Stimulated activated CD4-positive, alpha-beta T cell treated with anti-CD3 and anti-CD28 coated beads, Interleukin-12 subunit alpha, Interleukin-12 subunit beta, amount 100 ng/mL, for 4 hours (primary cell): ENCODE data around the gene GOLGA6A.

ENCODE experiments used
- DNase-seq: peaks from one replicate; pipeline ENCODE4 v3.0.0-alpha.2; 2020

Gene GOLGA6A

GRCh38 chr15:74035121-74036017 is 47.0 kb downstream of the GOLGA6A start:
- DNase-seq = no peak

GRCh38 chr15:74034206-74034755 is 48.1 kb downstream of the GOLGA6A start:
- no peak for DNase-seq

DNA sequence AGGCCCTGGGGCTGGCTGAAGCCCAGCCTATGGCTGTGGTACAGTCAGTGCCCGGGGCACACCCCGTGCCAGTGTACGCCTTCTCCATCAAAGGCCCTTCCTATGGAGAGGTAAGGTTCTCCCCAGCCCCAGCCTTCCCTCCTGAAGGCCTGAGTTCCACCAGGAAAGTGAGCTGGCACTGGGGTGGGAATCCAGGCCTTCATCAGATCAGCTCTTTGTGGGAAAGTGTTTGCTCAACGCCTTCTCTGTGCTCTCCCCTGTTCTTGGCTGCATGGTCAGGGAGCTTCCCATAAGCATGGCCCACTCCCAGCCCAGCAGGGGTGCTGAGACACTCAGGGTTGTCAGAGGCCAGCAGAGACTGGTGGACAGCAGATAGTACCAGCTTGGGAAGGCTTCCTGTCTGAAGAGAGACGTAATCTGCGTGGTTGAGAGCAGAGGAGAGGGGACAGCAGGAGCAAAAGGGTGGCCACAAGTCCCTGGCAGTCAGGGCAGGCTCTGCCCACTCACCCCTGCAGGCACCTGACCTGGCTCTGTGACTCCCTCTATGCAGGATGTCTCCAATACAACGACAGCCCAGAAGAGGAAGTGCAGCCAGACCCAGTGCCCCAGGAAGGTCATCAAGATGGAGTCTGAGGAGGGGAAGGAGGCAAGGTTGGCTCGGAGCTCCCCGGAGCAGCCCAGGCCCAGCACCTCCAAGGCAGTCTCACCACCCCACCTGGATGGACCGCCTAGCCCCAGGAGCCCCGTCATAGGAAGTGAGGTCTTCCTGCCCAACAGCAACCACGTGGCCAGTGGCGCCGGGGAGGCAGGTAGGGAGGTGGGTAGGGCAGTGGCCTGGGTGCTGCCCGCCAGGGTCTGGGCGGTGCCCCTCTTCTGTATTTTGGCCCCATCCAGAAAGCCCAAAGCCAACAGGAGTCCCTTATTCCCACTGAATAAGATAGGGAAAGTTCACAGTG is 49.5 kb downstream of the GOLGA6A start:
- DNase-seq = no peak

DNA sequence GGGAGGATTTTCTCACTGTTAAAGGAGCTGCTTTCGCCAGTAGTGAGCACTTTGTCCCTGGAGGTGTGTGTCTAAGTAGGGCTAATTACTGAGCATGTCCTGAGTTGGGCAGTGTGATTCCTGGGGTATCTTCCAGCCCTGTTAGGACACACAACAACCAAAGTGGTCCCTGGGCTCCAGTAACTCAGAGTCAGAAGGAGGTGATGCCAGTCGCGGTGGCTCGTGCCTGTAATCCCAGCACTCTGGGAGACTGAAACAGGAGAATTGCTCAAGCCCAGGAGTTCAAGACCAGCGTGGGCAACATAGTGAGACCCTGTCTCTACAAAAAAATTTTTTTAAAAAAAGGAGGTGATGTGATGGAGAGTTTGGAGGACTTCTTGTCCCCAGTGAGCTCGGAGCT is 50.3 kb downstream of the GOLGA6A start:
- DNase-seq = no peak

DNA sequence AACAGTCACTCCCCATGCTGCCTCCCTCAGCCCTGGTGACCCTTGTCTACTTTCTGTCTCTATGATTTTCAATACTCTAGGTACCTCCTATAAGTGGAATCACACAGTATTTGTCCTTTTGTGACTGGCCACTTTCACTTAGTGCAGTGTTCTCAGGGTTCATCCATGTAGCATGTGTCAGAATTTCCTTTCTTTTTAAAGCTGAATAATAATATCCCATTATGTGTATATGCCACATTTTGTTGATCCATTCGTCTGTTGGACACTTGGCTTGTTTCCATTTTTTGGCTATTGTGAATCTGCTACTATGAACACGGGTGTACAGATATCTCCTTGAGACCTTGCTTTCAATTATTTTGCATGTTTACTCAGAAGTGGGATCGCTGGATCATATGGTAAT is 53.7 kb downstream of the GOLGA6A start:
- DNase-seq = no peak

DNA sequence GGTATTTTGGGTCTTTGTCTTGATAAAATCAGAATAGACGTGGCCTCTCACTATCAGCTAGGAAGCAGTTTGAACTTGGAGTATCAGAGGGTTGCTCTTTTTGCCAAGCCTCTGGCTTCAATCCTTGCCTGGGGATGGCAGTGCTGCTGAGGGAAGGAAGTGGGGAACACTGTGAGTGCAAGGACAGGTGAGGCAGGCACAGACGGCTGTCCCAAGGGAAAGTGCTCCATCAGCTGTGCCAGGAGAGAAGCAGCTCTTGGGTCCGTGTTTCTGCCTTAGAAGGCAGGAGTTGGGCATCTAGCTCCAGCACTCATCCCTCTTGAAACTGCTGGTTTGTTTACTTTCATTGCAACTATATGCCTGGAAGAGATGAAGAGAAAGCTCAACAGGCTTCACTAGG is 54.7 kb downstream of the GOLGA6A start:
- DNase-seq = no peak

DNA sequence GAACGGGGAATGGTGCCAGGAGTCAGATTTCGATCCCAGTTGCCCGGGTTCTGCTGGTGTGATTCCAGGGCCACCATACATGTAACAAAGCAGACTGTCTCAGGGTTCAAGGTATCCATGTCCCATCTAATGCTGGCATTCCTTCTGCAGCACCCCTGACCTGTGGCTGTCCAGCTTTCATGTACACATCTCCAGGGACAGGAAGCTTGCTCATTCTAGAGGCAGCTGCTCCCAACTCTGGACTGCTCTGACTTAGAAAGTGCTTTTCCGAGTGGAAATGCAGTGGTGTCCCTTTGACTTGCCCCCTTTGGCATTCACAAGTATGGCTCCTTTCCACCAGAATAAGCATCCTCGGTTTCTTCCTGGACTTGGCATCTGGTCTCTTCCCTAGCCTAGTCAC is 56.9 kb downstream of the GOLGA6A start:
- DNase-seq = no peak

GRCh38 chr15:74024687-74025086 is 57.7 kb downstream of the GOLGA6A start:
- no peak for DNase-seq

DNA sequence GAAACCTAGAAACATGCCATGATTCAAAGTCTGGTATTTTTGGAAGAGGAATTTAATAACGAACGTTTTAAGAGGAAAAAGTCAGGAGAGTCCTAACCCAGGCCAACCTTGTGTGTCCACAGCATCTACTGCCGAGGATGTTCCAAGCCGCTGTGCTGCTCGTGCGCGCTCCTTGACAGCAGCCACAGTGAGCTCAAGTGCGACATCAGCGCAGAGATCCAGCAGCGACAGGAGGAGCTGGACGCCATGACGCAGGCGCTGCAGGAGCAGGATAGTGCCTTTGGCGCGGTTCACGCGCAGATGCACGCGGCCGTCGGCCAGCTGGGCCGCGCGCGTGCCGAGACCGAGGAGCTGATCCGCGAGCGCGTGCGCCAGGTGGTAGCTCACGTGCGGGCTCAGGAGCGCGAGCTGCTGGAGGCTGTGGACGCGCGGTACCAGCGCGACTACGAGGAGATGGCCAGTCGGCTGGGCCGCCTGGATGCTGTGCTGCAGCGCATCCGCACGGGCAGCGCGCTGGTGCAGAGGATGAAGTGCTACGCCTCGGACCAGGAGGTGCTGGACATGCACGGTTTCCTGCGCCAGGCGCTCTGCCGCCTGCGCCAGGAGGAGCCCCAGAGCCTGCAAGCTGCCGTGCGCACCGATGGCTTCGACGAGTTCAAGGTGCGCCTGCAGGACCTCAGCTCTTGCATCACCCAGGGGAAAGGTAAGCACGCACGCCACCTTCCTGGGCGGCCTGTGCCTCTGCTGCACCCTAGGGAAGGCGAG is 59.5 kb downstream of the GOLGA6A start:
- DNase-seq = no peak
